GM19193 (cell line): ENCODE measurements around the gene SCNM1.
A peak's percentile ranks its signal among the peaks of the same experiment; 100 is the strongest.

Source experiments
- POLR2A ChIP-seq: IDR thresholded peaks from 4 replicates; pipeline ENCODE4 v1.6.1; 2011; ENCODE audit not compliant: insufficient read depth, insufficient read length; ENCODE audit errors: extremely low read depth

SCNM1 gene

DNA sequence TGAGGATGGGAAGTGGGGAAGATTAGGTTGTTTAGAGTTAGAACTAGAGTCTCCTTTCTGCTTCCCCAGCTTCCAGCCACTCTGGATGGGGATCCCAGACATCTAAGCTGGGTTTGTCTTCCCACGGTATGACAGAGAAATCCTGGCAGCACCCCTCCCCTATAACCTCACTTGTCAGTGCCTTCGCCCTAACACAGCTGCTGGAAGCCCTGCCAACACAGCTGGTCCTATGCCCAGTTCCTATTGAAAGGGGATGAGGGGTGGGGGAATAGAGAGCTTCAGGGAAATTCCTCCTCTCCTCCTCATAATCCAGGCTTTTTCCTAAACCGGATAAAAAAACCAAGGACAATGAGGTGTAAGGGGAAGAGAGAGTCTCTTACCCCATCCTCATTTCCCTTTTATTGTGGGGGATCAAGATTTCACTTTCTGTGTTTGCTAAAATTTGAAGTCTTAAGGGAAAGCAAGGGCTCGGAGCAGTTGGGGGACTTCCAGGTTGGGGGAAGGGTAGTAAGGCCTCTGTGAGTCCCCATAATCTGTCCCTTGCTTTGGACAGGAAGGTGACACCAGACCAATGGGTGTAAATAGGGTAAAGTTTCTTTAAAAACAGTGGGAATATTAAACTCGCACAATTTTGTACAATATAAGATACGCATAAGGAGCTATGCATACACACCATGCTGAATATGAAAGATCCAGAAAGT is 9.2 kb downstream of the SCNM1 start:
- TF ChIP-seq POLR2A, result no peak

DNA sequence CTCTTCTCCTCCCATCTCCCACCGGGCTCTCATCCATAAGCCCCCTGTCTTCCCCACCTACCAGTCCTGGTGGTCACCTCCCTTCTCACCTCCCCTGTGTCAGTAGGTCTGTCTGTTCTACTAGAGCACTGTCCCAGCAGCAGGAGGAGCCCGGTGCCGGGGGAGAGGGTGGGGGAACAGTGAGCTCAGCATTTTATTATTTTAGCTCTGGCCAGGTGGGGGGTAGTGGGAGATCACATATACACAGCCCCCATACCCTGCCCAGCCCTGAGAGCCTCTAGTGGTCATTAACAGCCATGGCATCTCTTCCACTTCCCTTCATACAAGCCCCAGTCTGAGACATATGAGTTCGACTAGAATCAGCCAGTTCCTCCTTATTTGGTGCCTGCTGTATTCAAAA is 9.9 kb downstream of the SCNM1 start, which contains the start of gene TMOD4:
TSS of gene TMOD4 (minus strand) at position 119 of the 400 bp plus-strand sequence. CDS start 1,106 bp downstream, outside the sequence.
- TF ChIP-seq POLR2A, result no peak

DNA sequence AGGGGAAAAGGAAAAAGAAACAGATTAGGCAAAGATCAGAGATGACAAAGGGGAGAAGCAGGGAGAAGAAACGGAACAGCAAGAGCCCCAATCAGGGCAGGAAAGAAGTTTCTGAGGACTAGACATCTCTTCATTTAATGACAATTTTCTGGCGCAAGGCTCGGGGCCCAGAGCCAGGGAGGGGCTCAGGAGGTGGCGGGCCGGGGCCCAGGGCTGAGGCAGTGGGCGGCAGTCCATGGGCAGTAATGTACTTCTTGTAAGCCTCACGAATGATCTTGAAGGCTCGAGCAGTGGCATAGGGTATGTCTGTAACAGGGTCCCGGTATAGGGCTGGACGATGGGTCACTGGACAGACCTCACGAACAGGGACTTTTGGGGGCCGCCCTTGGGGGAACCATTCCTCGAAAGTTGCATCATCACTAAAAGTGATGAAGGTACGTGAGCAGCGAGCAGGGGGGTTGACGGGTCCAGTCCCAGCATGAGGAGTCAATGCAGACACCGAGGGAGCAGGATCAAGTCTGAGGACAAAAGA is 10.6 kb downstream of the SCNM1 start:
- no peak for TF ChIP-seq POLR2A

DNA sequence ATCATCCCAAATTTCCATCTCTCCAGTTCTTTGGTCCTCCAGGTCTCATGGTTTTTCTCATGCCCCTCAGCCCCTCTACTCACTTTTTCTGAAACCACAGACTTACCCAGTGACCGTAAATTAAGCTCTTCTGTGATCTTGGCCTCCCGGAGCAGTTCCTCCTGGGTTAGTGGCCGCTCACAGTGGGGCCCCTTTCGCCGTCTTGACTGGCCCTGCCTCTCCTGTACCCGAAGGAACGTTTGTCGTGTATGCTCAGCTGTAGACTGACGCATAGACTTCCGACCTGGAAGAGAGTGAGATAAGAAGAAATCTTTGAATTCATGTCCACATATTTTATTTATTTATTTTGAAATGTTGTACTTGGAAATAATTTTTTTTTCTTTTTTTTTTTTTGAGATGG is 18.3 kb downstream of the SCNM1 start:
- TF ChIP-seq POLR2A, result no peak

DNA sequence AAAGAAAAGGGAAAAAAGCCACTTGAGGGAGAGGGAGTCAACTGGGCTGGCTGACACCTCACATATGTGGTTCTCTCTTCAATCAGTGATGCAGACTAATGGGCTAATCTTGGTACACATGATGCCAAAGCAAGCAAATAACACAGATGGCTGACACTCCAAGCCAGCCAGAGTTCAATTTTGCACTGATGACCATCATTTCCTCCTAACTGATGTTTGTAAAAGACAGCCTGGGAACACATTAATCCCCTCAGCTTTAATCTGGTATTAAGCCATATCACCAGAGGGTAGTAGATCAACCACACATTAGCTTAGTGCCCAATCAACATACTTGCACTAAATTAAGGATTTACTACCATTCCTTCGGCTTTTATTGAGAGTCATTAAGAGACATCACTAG is 21.3 kb downstream of the SCNM1 start:
- TF ChIP-seq POLR2A, result no peak

DNA sequence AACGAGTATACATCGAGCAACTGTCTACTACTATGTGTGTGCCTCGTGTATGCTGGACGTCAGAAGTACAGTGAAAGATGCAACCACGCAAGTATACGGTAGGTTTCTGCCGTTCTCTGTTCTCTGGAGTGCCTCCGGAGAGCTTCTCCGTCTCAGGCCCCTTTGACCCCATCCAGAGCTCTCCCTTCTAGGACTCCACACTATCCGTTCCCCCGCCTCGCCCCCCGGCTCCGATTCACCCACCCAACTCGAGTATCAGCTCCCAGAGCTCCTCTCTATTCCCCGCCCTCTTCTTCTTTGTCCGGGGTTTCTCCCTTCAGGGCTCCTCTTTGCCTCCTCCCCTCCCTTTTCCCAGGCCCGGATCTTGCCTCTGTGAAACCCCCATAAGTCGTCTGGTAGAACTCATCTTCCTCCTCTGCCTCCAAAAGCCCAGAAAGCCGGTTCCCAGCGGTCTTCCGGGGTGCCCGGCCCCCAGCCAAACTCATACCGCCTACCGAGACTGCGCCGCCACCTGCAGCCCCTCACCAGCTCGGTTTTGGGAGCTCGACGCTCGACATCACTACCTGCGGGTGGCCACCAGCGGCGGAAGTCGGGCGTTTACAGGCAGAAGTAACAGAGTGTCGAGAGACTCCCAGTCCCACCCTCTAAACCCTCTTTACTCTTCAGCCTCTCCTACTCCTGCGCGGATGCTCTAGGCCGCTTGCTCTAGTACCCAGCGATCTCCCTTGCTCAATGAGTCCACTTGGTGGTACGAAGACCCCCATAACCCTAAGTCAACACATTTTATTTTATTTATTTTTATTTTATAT is 23.9 kb downstream of the SCNM1 start, which contains the start of gene VPS72:
TSS of gene VPS72 (minus strand) at position 561 of the 809 bp plus-strand sequence. CDS start at position 485, 76 bp downstream.
- peak; percentile 90 for TF ChIP-seq POLR2A

DNA sequence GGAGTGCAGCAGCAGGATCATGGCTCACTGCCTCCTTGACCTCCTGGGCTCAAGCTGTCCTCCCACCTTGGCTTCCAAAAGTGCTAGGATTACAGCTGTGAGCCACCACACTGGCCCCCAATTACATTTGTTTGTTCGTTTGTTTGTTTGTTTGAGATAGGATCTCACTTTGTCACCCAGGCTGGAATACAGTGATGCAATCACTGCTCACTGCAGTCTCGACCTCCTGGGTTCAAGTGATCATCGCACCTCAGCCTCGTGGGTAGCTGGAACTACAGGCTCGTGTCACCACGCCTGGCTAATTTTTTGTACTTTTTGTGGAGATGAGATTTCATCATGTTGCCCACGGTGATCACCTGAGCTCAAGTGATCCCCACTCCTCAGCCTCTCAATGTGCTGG is 26.1 kb downstream of the SCNM1 start:
- no peak for TF ChIP-seq POLR2A

DNA sequence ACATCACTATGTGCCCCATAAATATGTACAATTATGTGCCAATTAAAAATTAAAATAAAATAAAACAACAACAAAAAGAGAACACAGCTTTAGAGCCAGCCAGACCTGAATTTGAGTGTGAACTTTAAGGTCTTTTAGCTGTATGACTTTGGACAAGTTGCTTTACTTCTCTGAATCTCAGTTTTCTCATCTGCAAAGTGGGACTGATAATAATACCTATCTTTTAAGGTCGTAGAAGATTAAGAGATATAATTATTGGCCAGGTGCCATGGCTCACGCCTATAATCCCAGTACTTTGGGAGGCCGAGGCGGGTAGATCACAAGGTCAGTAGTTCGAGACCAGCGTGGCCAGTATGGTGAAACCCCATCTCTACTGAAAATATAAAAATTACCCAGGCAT is 27.4 kb downstream of the SCNM1 start:
- no peak for TF ChIP-seq POLR2A

DNA sequence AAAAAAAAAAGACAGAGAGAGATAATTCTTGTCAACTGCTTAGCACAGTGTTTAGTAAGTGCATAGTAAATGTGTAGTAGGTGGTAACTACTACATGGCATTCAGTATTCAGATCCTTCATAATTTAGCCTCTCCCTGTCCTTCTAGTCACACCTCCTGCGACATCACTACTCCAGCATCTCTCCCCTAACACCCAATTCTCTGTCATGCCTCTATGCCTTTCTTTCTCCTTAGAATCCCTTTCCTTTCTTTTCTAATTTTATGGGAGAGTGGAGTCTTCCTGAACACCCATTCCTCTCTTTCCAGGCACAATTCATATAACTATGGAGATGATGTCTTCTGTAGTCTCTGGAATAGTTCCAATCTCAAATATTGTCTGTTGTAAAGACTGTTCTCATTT is 27.9 kb downstream of the SCNM1 start:
- no peak for TF ChIP-seq POLR2A

DNA sequence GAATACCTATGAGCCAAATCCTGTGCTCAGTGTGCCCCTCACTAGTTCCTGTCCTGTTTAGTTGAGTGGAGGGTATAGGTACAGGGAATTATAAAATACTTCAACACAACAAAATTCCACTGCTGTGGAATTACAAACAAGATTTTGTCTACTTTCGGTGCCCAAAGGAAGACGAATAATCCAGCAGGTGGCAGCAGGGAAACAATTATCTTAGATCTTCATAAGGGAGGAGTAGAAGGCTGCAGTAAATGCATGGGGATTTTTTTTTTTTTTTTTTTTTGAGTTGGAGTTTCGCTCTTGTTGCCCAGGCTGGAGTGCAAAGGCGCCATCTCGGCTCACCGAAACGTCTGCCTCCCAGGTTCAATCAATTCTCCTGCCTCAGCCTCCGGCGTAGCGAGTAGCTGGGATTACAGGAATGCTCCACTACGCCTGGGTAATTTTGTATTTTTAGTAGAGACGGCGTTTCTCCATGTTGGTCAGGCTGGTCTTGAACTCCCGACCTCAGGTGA is 30.4 kb downstream of the SCNM1 start:
- TF ChIP-seq POLR2A, result no peak

DNA sequence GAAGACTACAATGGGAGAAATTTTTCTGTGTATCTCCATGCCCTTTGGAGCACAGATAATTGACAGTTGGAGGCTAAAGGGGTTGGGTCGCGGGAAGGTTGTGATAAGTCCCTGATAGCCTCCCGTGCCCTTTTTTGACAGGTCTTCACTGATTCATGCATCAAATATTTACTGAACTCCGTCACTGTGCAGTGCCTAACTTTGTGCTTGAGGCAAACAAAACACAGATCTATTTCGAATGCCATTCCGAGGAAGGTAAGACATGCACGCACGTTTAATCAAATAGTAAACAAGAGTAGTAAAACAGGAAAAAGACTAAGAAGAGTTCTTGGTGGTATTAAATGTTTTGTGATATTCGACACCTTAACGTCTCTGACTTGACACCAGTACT is 31.9 kb downstream of the SCNM1 start:
- TF ChIP-seq POLR2A, result no peak

DNA sequence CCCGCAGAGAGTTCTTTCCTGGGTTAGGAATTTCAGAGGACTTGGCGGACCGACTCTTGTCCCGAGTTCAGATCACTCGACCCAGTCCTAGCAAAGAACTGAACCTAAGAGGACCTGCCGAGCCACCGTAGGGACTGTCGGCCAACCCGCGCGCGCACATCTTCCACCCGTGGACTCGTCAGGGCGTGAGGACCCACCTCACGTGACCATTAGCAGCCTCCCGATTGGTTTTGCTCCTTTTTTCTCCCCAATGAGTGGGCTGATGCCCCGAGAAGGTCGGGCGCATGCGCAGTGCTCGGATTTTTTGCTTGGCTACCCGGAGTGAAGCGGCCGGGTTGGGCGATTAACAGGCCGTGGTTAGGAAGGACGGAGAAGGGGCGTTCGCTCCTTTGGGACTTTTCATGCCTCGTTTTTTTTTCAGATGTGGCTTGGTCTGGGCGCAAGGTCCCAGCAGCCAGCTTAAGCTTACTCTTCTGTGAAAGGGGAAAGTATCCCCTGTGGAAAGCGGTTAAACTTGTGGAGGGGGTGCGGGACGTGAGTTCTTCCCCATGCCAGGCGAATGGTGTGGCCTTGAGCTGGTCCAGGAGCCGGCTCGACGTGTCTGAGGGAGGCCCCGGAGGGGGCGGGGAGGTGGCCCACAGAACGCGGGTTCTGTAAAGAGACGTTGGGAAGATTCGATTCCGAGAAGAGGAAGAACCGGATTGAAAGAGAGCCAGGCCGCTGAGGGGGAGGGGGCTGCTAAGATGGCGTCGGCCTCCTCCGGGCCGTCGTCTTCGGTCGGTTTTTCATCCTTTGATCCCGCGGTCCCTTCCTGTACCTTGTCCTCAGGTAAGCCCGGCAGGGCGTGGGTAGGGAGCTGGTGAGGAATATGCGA is 32.5 kb downstream of the SCNM1 start, which contains the start of gene PIP5K1A:
TSS of gene PIP5K1A (plus strand) at position 299 of the 874 bp plus-strand sequence. CDS start at position 744, 445 bp downstream.
- peak; percentile 81 for TF ChIP-seq POLR2A

DNA sequence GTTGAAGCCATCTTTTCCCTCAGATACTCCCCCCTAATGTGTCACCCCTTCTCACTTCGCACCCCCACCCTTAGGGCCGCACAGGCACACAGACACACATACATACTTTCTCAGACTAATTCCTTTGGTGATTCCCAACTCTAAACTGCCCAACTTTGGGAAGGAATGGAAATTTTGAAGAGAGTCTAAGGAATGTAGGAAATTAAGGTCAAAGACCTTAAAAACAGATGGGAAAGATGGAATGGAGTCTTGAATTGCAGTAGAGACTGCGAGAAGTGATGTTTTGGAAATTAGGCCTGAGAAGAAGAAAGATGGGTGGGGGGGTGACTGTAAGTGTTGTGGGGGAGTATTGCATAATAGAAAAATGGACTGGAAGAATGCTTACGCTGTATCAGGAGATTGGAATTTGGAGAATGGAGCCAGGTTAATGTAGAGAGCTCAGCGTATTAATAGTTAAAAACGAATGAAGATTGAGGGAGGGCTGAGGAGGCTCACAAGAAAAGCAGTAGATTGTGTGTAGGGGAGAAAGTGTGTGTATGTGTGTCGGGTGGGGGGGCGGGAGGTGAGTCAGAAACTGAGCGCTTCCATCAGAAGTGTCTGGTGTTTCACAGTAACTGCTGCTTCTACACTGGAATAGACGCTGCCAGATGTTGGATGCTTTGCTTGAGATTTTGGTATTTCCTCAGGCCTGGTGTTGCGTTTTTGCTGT is 34.1 kb downstream of the SCNM1 start:
- TF ChIP-seq POLR2A, result no peak

DNA sequence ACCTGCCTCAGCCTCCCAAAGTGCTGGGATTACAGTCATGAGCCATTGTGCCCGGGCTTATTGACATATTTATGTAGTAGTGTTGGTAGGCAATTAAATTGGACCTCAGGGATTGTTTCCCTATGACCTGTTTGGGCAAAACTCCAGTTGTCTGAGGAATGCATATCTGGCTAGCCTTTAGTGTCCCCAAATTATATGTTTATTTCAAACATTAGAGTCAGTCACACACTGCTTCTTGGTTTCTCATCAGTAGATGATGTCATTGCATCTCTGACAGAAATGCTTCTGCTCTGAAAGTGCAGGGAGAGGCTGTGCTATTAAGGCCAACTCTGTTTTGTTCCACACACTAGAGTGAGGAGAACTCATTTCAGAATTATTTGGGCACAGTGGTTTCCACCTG is 44.9 kb downstream of the SCNM1 start:
- TF ChIP-seq POLR2A, result no peak
